Lower leg skin (tissue), 4 donors: ENCODE measurements around the gene LIF. TPM values are rescaled to one million over a fixed set of nuclear protein-coding genes. Genes with fewer than 3 reads are reported as not detected.

ENCODE experiments used
- DNase-seq, 2 donors: peaks; one replicate each; pipeline ENCODE4 v3.0.0-alpha.2; 2019; ENCODE audit warnings: low spot score in 2 of 2
- H3K4me3 ChIP-seq: fragments of 200-600 bp; sonication (generic); 2 replicates; pipeline ENCODE4 v1.5.1; 2017; ENCODE audit warnings: mild to moderate bottlenecking, low read depth; ENCODE audit not compliant: poor library complexity, severe bottlenecking
- POLR2A ChIP-seq, 2 donors: fragments of 450-650 bp; IDR thresholded peaks; one replicate each; pipeline ENCODE4 v1.6.1; 2016 to 2017; ENCODE audit warnings: antibody characterized with exemption in 2 of 2, mild to moderate bottlenecking in 1 of 2, moderate library complexity in 1 of 2
- WGBS, 2 donors: methylation state at CpG; one replicate each; pipeline ENCODE4 v1.1.5; 2018; 5-methylcytosine and 5-hydroxymethylcytosine counted together
- intact Hi-C: fragments of 100-400 bp; cut with DNase I; formaldehyde crosslinking; loops from one replicate; pipeline ENCODE4 v1.15.0; 2023; ENCODE audit warnings: low total_unique reads
- total RNA-seq, 4 donors: library from RNA; depleted of rRNA; stranded (reverse); fragments of >200 nt; gene quantifications; one replicate each; pipeline ENCODE4 v1.1.0, GENCODE V29; 2016
- TF ChIP-seq, protein P1 (sequence below), 3 donors: fragments of 450-650 bp; IDR thresholded peaks; one replicate each; pipeline ENCODE4 v1.5.1; 2016; ENCODE audit warnings: antibody characterized with exemption in 3 of 3, mild to moderate bottlenecking in 3 of 3, moderate library complexity in 2 of 3

LIF gene
- total RNA-seq, 4 donors from 2014 or later = 5.2 to 11.8 (median 7.0) TPM

DNA sequence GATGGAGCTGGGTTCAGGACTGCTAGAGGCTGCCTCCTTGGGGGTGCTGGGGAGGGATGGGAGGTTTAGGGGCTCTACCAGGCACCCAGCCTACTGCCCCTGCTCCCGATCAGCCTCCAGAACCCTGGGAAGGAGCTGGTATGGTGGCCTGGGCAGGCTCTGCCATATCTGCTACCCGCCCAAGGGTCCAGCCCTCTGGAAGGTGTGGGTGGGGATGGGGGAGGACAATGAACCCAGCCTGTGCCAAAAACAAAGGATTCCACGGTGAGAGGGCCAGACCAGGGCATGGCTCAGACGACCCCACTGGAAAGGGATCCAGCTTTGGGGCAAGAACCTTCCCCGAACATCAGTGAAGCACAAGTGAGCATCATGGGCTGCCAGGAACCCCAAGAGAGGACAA is 39.8 kb upstream of the LIF start:
- intact Hi-C loops = loop anchor here (2.0 kb wide), 1 partner anchor 178 kb away; no protein-coding TSS in a partner anchor
- no peak for DNase-seq
- no peak overlapping the region for H3K4me3 ChIP-seq
- TF ChIP-seq, protein P1, sequence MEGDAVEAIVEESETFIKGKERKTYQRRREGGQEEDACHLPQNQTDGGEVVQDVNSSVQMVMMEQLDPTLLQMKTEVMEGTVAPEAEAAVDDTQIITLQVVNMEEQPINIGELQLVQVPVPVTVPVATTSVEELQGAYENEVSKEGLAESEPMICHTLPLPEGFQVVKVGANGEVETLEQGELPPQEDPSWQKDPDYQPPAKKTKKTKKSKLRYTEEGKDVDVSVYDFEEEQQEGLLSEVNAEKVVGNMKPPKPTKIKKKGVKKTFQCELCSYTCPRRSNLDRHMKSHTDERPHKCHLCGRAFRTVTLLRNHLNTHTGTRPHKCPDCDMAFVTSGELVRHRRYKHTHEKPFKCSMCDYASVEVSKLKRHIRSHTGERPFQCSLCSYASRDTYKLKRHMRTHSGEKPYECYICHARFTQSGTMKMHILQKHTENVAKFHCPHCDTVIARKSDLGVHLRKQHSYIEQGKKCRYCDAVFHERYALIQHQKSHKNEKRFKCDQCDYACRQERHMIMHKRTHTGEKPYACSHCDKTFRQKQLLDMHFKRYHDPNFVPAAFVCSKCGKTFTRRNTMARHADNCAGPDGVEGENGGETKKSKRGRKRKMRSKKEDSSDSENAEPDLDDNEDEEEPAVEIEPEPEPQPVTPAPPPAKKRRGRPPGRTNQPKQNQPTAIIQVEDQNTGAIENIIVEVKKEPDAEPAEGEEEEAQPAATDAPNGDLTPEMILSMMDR (IDR thresholded peaks at IDR 0.05) = no peak
- TF ChIP-seq POLR2A (IDR thresholded peaks at IDR 0.05) = no peak
- 80 to 84% methylated on average over 5 of the region's 5 CpGs for WGBS, 2 donors

DNA sequence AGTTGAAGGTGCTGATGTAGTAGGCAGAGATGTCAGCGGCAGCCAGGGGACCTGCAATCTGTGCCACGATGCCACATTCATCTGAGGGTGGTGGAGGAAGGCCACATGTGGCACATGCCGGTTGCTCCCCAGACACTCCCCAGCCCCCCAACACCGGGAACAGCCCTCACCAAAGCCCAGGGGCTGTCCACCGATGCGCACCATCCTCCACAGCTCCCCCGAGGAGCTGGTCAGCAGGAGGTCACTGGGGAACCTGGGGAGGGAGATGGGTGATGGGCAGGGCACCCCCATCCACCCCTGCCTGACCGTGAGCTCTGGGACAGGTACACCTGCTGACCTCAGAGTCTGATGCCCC is 39.3 kb upstream of the LIF start:
- no peak overlapping the region for H3K4me3 ChIP-seq
- intact Hi-C loops = loop anchor here (2.0 kb wide), 1 partner anchor 177 kb away; no protein-coding TSS in a partner anchor
- DNase-seq = no peak
- 86 to 93% methylated on average over 8 of the region's 8 CpGs for WGBS, 2 donors
- TF ChIP-seq, protein P1 (IDR thresholded peaks at IDR 0.05) = no peak
- TF ChIP-seq POLR2A (IDR thresholded peaks at IDR 0.05) = no peak

DNA sequence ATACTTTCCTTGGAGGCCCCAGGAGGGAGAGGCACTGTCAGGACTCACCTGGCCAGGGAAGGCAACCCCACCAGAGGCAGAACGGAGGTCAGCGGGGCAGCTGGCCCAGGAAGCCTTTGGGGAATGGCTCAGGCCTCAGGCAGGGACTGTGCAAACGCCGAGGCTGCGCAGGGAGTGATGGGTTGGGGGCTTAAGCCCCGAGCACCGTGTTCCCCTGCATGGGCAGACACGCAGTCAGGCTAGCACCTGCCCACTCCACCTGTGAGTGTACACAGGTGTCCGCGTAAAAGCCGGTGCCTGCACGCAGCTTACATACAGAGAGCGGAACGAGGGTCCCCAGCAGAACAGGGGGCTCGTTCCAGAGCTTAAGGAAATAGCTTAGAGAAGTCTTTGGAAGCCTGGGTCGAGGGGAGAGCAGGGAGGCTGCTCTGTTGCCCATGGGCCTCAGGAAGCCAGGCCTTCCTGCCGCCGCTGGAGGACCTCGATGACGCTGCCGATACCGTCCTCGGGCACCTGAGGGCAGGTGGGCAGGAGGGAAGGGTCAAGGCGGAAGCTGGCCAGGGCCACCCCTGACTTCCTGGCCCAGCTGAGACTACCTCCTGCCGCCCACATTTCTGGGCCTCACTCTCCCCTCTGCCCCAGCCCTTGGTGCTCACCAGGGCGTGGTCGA is 38.8 kb upstream of the LIF start:
- no peak overlapping the region for H3K4me3 ChIP-seq
- no peak for DNase-seq
- WGBS, 2 donors = 88 to 89% methylated on average over 17 to 26 of the region's 27 CpGs
- intact Hi-C loops = no loop called here
- no peak for TF ChIP-seq POLR2A (IDR thresholded peaks at IDR 0.05)
- TF ChIP-seq, protein P1 (IDR thresholded peaks at IDR 0.05) = no peak

DNA sequence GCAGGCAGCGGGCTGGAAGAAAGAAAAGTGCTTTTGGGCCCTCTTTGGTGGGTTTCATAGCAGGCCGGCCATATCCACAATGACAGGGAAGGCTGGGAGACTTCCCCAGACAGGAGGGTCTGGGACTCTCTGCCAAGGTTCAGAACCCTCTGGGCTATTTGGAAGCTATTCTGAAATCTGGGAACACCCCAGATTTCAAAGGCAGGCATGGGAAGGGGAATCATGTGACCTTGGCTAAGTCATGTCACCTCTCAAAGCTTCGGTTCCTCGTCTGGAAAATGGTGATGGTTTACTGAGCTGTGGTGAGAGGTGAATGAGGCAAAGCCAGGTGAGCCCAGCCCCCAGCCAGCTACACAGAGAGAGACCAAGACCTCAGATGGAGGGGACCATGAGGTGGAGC is 38.1 kb upstream of the LIF start:
- TF ChIP-seq, protein P1 (IDR thresholded peaks at IDR 0.05) = no peak
- no peak for TF ChIP-seq POLR2A (IDR thresholded peaks at IDR 0.05)
- no peak overlapping the region for H3K4me3 ChIP-seq
- DNase-seq = no peak
- WGBS, 2 donors = 70 to 72% methylated on average over 4 of the region's 4 CpGs
- intact Hi-C loops = no loop called here

DNA sequence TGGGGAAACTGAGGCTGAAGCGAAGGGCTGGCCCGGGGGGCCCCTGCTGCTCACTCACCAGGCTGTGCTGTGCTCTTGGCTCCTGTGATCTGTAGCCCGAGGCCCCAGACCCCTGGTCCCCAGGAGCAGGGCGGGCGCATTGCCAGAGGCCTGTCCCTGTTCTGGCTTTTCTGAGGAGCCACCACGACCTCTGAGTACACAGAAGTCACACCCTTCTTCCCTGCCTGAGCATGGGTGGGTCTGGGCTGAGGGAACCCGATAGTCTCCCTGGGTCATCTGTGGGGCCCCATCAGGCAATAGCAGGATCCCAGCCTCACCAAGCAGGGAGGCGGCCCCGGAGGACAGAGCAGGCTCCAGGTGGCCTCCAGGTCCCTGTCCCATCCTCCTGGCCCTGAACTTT is 37.6 kb upstream of the LIF start:
- H3K4me3 ChIP-seq = no peak overlapping the region
- no peak for DNase-seq
- 83 to 85% methylated on average over 7 to 9 of the region's 9 CpGs for WGBS, 2 donors
- TF ChIP-seq POLR2A (IDR thresholded peaks at IDR 0.05) = no peak
- TF ChIP-seq, protein P1 (IDR thresholded peaks at IDR 0.05) = no peak
- intact Hi-C loops = no loop called here

DNA sequence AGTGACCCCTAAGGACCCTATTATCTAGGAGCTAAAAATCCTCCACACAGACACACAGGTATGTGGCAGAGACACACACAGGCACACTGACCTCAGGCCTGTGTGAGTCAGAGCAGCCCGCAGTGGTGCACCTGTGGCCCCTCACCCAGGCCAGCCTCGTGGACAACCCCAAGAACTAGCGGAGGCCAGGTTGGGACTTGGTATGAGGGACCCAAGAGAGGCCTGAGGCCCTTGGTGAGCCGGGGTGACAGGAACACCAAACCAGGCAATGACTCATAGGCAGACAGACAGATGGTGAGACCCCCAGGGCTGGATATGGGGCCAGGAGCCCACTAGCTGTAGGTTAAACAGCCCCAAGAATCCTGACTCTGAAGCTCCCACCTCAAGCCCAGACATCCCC is 36.8 kb upstream of the LIF start:
- WGBS, 2 donors = 77 to 85% methylated on average over 4 of the region's 4 CpGs
- TF ChIP-seq, protein P1 (IDR thresholded peaks at IDR 0.05) = no peak
- no peak for TF ChIP-seq POLR2A (IDR thresholded peaks at IDR 0.05)
- intact Hi-C loops = no loop called here
- no peak overlapping the region for H3K4me3 ChIP-seq
- DNase-seq = no peak
